DND-41 (cell line): ENCODE measurements around the gene CTIF.

Experiments
- ATAC-seq: fragments of 200-7000 bp; cut with Tn5 transposase; 3 replicates; pipeline ENCODE4 v1.9.1; 2021; ENCODE audit warnings: low read depth; ENCODE audit not compliant: insufficient read depth
- DNase-seq: peaks from one replicate; pipeline ENCODE4 v3.0.0-alpha.2; 2020
- H2AFZ ChIP-seq: 2 replicates; pipeline ENCODE4 v1.6.0; 2012; ENCODE audit warnings: low read depth, low read length
- H3K27ac ChIP-seq: 2 replicates; pipeline ENCODE4 v1.5.1; 2012; ENCODE audit warnings: low read length, inconsistent platforms
- H3K27me3 ChIP-seq: fragments of 200-600 bp; sonication (generic); 2 replicates; pipeline ENCODE4 v1.6.0; 2012; ENCODE audit warnings: low read length, mild to moderate bottlenecking, inconsistent platforms; ENCODE audit not compliant: insufficient read depth, poor library complexity
- H3K36me3 ChIP-seq: 2 replicates; pipeline ENCODE4 v1.5.1; 2012; ENCODE audit warnings: low read length, inconsistent platforms; ENCODE audit not compliant: insufficient read depth
- H3K4me1 ChIP-seq: 2 replicates; pipeline ENCODE4 v1.5.1; 2012; ENCODE audit warnings: mild to moderate bottlenecking, low read length; ENCODE audit not compliant: insufficient read depth
- H3K4me2 ChIP-seq: 2 replicates; pipeline ENCODE4 v1.6.0; 2012; ENCODE audit warnings: mild to moderate bottlenecking, moderate library complexity, low read length, inconsistent platforms; ENCODE audit not compliant: insufficient read depth
- H3K4me3 ChIP-seq, 2 experiments: fragments of 200-600 bp in 1 of 2; shearing (Covaris generic) in 1 of 2; 2 replicates each; pipeline ENCODE4 v1.5.1; 2012 to 2016; ENCODE audit warnings: inconsistent platforms in 2 of 2, low read length in 2 of 2, mild to moderate bottlenecking in 2 of 2, low read depth in 1 of 2, moderate library complexity in 1 of 2
- H3K79me2 ChIP-seq: 2 replicates; pipeline ENCODE4 v1.6.0; 2012; ENCODE audit warnings: low read length, inconsistent platforms; ENCODE audit not compliant: insufficient read depth
- H3K9ac ChIP-seq: 2 replicates; pipeline ENCODE4 v1.6.0; 2012; ENCODE audit warnings: low read depth, mild to moderate bottlenecking, inconsistent platforms, low read length, moderate library complexity
- H3K9me3 ChIP-seq: 2 replicates; pipeline ENCODE4 v1.5.1; 2012; ENCODE audit warnings: low read length, moderate library complexity, mild to moderate bottlenecking, inconsistent platforms; ENCODE audit not compliant: insufficient read depth, severe bottlenecking
- H4K20me1 ChIP-seq: 2 replicates; pipeline ENCODE4 v1.6.0; 2012; ENCODE audit warnings: low read length; ENCODE audit not compliant: insufficient read depth
- CTCF ChIP-seq: IDR thresholded peaks from 2 replicates; pipeline ENCODE4 v1.5.1; 2012; ENCODE audit warnings: borderline replicate concordance, low read length, moderate library complexity, mild to moderate bottlenecking; ENCODE audit not compliant: poor library complexity, severe bottlenecking; ENCODE audit errors: extremely low read depth
- EZH2 ChIP-seq: IDR thresholded peaks from 3 replicates; pipeline ENCODE4 v1.6.1; 2012; ENCODE audit warnings: borderline replicate concordance, low read depth, mild to moderate bottlenecking, moderate library complexity, low read length, inconsistent platforms; ENCODE audit not compliant: severe bottlenecking

The CTIF gene

GRCh38 chr18:48853588-48853987 is 314.8 kb downstream of the CTIF start:
- no peaks in the 10 kb centered on the region for H4K20me1 ChIP-seq
- H2AFZ ChIP-seq: no peak overlapping the region
- ATAC-seq (no peak), DNase-seq (no peak)
- H3K9me3 ChIP-seq: no peaks in the 10 kb centered on the region
- H3K4me2 ChIP-seq: no peak overlapping the region
- no peak overlapping the region for H3K9ac ChIP-seq
- H3K79me2 ChIP-seq: no peaks in the 10 kb centered on the region
- no peaks in the 10 kb centered on the region for H3K4me1 ChIP-seq
- no peaks in the 10 kb centered on the region for H3K27me3 ChIP-seq
- TF ChIP-seq CTCF (no peak), EZH2 (no peak)
- H3K4me3 ChIP-seq: no peak overlapping the region
- H3K27ac ChIP-seq: no peak overlapping the region
- H3K36me3 ChIP-seq: no peaks in the 10 kb centered on the region

- H3K27me3 ChIP-seq: no peaks in the 10 kb centered on the region
- H3K36me3 ChIP-seq: no peaks in the 10 kb centered on the region
- H3K4me3 ChIP-seq: no peak overlapping the region
- H3K27ac ChIP-seq: no peak overlapping the region
- H3K9me3 ChIP-seq: no peaks in the 10 kb centered on the region
- ATAC-seq (no peak), DNase-seq (no peak)
- no peaks in the 10 kb centered on the region for H4K20me1 ChIP-seq
- H3K4me2 ChIP-seq: no peak overlapping the region
- H3K4me1 ChIP-seq: no peaks in the 10 kb centered on the region
- H3K9ac ChIP-seq: no peak overlapping the region
- no peaks in the 10 kb centered on the region for H3K79me2 ChIP-seq
- TF ChIP-seq EZH2 (no peak), CTCF (no peak)
- no peak overlapping the region for H2AFZ ChIP-seq
Observed at GRCh38 chr18:48854780-48855179, 315.9 kb downstream of the CTIF start.

- no peaks in the 10 kb centered on the region for H3K36me3 ChIP-seq
- no peak overlapping the region for H3K9ac ChIP-seq
- no peaks in the 10 kb centered on the region for H4K20me1 ChIP-seq
- DNase-seq (no peak), ATAC-seq (no peak)
- H3K4me2 ChIP-seq: no peak overlapping the region
- no peak overlapping the region for H3K4me3 ChIP-seq
- H2AFZ ChIP-seq: no peak overlapping the region
- H3K4me1 ChIP-seq: no peaks in the 10 kb centered on the region
- no peaks in the 10 kb centered on the region for H3K79me2 ChIP-seq
- no peaks in the 10 kb centered on the region for H3K9me3 ChIP-seq
- no peak overlapping the region for H3K27ac ChIP-seq
- no peak for TF ChIP-seq CTCF
- H3K27me3 ChIP-seq: no peaks in the 10 kb centered on the region
Observed at GRCh38 chr18:48855422-48856377, 316.9 kb downstream of the CTIF start.
